ENCODE data around the gene ARHGEF33.

Gene ARHGEF33

DNA sequence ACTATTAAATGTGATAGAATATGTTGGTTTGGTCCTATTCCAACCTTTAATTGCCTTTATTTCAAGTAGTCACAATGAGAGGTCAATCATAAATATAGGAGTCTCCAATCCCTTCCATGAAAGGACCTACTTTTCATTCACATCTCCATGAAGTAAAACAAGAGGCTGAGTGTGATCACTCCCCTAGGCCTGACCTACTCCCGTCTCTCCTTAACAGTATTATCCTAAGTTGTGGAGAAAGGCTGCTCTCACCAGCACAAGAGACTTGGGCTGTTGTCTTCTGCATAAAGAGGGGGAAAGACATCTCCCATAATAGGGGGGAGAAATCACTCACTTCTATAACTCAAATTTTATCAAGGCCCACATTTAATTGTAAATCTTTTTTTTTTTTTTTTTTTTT, 125.7 kb downstream of the ARHGEF33 start:
- TF ChIP-seq CTBP1 (IDR thresholded peaks at IDR 0.05; ENCODE audit: borderline replicate concordance) (no peak), FOXM1 (IDR thresholded peaks at IDR 0.05; ENCODE audit: borderline replicate concordance) (no peak), FOXK2 (IDR thresholded peaks at IDR 0.05) (no peak), SUZ12 (IDR thresholded peaks at IDR 0.05) (no peak), BHLHE40 (IDR thresholded peaks at IDR 0.05; ENCODE audit: borderline replicate concordance) (no peak), HDGF (IDR thresholded peaks at IDR 0.05; ENCODE audit: borderline replicate concordance) (no peak), NFRKB (IDR thresholded peaks at IDR 0.05) (no peak), ZNF384 (IDR thresholded peaks at IDR 0.05) (no peak), ELF4 (IDR thresholded peaks at IDR 0.05) (no peak), TARDBP (IDR thresholded peaks at IDR 0.05) (no peak), LEF1 (IDR thresholded peaks at IDR 0.05; ENCODE audit: borderline replicate concordance) (no peak), L3MBTL2 (conservative IDR thresholded peaks at IDR 0.05) (no peak), FOXA1 (IDR thresholded peaks at IDR 0.05) (no peak), ARNT (IDR thresholded peaks at IDR 0.05) (no peak), SP1 (IDR thresholded peaks at IDR 0.05) (no peak)
- TF ChIP-seq, protein P1, sequence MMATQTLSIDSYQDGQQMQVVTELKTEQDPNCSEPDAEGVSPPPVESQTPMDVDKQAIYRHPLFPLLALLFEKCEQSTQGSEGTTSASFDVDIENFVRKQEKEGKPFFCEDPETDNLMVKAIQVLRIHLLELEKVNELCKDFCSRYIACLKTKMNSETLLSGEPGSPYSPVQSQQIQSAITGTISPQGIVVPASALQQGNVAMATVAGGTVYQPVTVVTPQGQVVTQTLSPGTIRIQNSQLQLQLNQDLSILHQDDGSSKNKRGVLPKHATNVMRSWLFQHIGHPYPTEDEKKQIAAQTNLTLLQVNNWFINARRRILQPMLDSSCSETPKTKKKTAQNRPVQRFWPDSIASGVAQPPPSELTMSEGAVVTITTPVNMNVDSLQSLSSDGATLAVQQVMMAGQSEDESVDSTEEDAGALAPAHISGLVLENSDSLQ (IDR thresholded peaks at IDR 0.05), result no peak
- CTCF ChIA-PET, result no interaction called here
- no peak for DNase-seq (ENCODE audit: extremely low spot score)
- POLR2A ChIA-PET, result no interaction called here

DNA sequence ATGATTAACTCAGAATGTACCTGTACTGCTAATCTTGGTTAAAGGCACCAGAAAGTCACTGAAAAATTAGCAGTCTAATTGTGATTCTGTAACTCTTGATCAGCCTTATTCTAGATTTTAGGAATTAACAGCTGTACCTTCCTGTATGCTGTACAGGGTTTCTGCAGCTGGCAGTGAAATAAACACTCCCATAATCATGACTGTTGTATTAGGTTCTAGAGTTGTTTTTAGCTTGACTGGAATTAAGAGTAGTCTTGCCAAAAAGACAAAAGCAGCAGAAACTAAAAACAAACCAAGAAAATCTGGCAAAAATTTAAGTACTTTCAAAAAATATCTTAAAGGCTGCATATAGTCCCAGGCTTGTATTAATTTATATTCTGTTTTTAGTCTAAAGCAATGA, 127.7 kb downstream of the ARHGEF33 start:
- DNase-seq (ENCODE audit: extremely low spot score), result no peak
- CTCF ChIA-PET, result no interaction called here
- TF ChIP-seq, protein P1 (IDR thresholded peaks at IDR 0.05), result no peak
- TF ChIP-seq FOXA1 (IDR thresholded peaks at IDR 0.05), result no peak
- no peak for TF ChIP-seq L3MBTL2 (conservative IDR thresholded peaks at IDR 0.05)
- TF ChIP-seq FOXM1 (IDR thresholded peaks at IDR 0.05; ENCODE audit: borderline replicate concordance), result no peak
- TF ChIP-seq HDGF (IDR thresholded peaks at IDR 0.05; ENCODE audit: borderline replicate concordance), result no peak
- TF ChIP-seq FOXK2 (IDR thresholded peaks at IDR 0.05), result no peak
- no peak for TF ChIP-seq ELF4 (IDR thresholded peaks at IDR 0.05)
- TF ChIP-seq CTBP1 (IDR thresholded peaks at IDR 0.05; ENCODE audit: borderline replicate concordance), result no peak
- TF ChIP-seq NFRKB (IDR thresholded peaks at IDR 0.05), result no peak
- no peak for TF ChIP-seq LEF1 (IDR thresholded peaks at IDR 0.05; ENCODE audit: borderline replicate concordance)
- TF ChIP-seq ZNF384 (IDR thresholded peaks at IDR 0.05), result no peak
- no peak for TF ChIP-seq TARDBP (IDR thresholded peaks at IDR 0.05)
- TF ChIP-seq SP1 (IDR thresholded peaks at IDR 0.05), result no peak
- TF ChIP-seq SUZ12 (IDR thresholded peaks at IDR 0.05), result no peak
- no peak for TF ChIP-seq ARNT (IDR thresholded peaks at IDR 0.05)
- TF ChIP-seq BHLHE40 (IDR thresholded peaks at IDR 0.05; ENCODE audit: borderline replicate concordance), result no peak
- POLR2A ChIA-PET, result no interaction called here

DNA sequence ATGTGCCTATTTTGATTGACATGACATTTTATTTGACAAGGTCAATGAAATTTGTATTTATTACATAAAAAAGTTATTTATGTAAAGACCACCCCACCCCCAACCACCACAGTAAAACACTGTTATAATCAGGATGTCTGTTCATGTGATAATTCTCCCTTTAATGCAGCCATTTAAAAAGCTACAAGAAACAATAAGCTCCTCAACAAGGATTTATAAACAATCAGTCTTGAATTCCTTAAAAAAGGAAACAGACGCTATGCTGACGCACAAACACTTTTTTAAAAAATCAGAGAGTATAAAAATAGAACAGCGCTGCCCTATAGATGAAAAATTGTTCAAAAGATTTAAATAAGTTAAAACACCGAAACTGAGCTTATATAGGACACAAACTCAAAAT, 129.0 kb downstream of the ARHGEF33 start:
- CTCF ChIA-PET, result no interaction called here

DNA sequence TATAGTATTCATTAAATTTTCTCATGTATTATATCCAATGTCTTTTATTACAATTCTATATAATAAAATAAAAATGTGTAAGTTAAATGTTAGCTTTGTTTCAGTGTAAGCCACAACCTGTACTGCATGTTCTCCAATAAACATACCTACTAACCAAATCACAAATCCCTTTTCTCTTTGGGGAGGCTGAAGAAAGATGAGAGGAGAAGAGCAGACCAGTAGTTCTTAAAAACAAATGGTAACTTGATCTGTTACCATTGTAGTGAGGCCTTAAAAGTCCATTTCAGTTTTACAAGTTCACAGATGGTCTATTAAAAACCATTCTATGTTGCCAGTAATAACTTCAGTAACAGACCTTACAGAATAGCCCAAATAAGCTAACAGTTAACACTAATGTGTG, 130.7 kb downstream of the ARHGEF33 start:
- DNase-seq (ENCODE audit: extremely low spot score), result no peak
- TF ChIP-seq ELF4 (IDR thresholded peaks at IDR 0.05), result no peak
- ChIA-PET CTCF (interaction anchor here (0.5 kb wide), 1 partner anchor 237 kb away, joined by 7 read pairs; no protein-coding TSS in a partner anchor), POLR2A (no interaction called here)

More for the DNA sequence above, 129.0 kb downstream of the ARHGEF33 start:
- no peak for TF ChIP-seq FOXK2 (IDR thresholded peaks at IDR 0.05)
- TF ChIP-seq, protein P1 (IDR thresholded peaks at IDR 0.05), result peak; percentile 57
- DNase-seq (ENCODE audit: extremely low spot score), result no peak
- POLR2A ChIA-PET, result no interaction called here

DNA sequence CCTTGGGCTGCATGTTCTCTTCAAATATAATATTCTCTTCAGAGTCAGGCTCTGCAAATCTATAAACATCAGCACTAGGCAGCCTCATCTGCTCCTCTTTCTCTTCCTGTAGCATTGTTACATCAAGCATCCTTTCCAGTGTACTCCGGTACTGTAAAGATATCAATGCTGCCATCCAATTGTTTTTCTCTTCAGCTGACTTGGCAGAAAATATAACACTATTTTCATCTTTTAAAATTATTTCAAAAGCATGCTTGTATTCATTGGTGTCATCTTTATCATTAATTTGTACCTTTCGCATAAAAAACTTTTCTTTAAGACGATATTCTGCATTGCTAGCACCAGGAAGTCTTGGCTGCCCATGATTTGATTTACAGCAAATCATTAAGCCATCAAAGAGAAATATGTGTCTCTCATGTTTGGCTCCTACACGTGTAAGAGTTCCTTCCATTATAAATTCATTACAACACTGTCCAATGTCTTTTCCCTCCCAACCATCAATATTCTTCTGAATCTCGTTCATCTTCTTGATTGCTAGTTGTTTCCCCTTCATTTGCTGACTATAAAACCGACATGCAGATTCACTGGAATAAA, 133.1 kb downstream of the ARHGEF33 start:
- CTCF ChIA-PET, result no interaction called here
- DNase-seq (ENCODE audit: extremely low spot score), result no peak
- TF ChIP-seq ZNF384 (IDR thresholded peaks at IDR 0.05) (no peak), TARDBP (IDR thresholded peaks at IDR 0.05) (no peak)
- TF ChIP-seq, protein P1 (IDR thresholded peaks at IDR 0.05), result peak; percentile 87
- POLR2A ChIA-PET, result no interaction called here

DNA sequence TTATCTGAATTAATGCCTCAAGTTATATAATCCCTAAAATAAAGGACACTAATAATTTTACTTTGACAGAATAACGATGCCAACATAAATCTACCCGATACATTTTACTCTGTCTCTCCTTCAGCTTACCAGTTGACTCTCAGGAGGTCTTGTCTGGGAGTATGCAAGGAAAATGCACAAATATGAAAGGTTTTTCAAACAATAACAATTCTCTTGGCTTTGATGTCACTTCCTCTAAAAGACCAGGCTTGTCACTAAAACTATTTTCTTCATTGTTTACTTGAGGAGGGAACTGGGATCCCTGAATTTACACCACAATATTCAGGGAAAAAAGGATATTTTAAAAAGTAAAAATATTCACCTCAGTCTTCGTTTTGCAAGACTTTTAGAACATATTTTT, 134.0 kb downstream of the ARHGEF33 start:
- DNase-seq (ENCODE audit: extremely low spot score), result no peak
- ChIA-PET CTCF (interaction anchor here (0.7 kb wide), 1 partner anchor 1126 kb away, joined by 4 read pairs; no protein-coding TSS in a partner anchor), POLR2A (no interaction called here)
- no peak for TF ChIP-seq SUZ12 (IDR thresholded peaks at IDR 0.05)
- TF ChIP-seq, protein P1 (IDR thresholded peaks at IDR 0.05), result peak; percentile 50
- no peak for TF ChIP-seq FOXA1 (IDR thresholded peaks at IDR 0.05)
- no peak for TF ChIP-seq NFRKB (IDR thresholded peaks at IDR 0.05)
- TF ChIP-seq TARDBP (IDR thresholded peaks at IDR 0.05), result no peak

Data from HEK293T (cell line).